Stimulated activated CD4-positive, alpha-beta T cell treated with anti-CD3 and anti-CD28 coated beads, Interleukin-2, amount 100 ng/mL, for 24 hours (primary cell): ENCODE measurements around the gene C17orf58.

Experiments
- DNase-seq, 2 donors: peaks; one replicate each; pipeline ENCODE4 v3.0.0-alpha.2; 2020

Gene C17orf58

GRCh38 chr17:67947325-67947813 lies 48.9 kb downstream of the C17orf58 start:
- no peak for DNase-seq

- DNase-seq = no peak
These were observed 49.8 kb downstream of the C17orf58 start for GRCh38 chr17:67946513-67946912.

- no peak for DNase-seq
These were observed 52.2 kb downstream of the C17orf58 start for GRCh38 chr17:67944035-67944434.

- DNase-seq = no peak
These were observed 53.5 kb downstream of the C17orf58 start for GRCh38 chr17:67942810-67943209.
